ENCODE results near the gene EVI2B.

EVI2B gene

GRCh38 chr17:31256936-31257335 lies 56.9 kb downstream of the EVI2B start:
- H3K36me3 ChIP-seq (ENCODE audit: control insufficient read depth, insufficient read depth, low read length): no peaks in the 10 kb centered on the region
- H3K27me3 ChIP-seq (ENCODE audit: control insufficient read depth, insufficient read depth, low read length): no peaks in the 10 kb centered on the region

GRCh38 chr17:31254654-31255053 lies 59.2 kb downstream of the EVI2B start:
- Histone ChIP-seq H3K4me3 (ENCODE audit: low read length) (no peak overlapping the region), H3K9ac (ENCODE audit: low read length) (no peak overlapping the region), H3K27ac (ENCODE audit: low read depth, low read length) (no peak overlapping the region), H3K27me3 (ENCODE audit: control insufficient read depth, insufficient read depth, low read length) (no peaks in the 10 kb centered on the region), H3K4me1 (ENCODE audit: control insufficient read depth, insufficient read depth, low read length) (no peaks in the 10 kb centered on the region), H3K36me3 (ENCODE audit: control insufficient read depth, insufficient read depth, low read length) (no peaks in the 10 kb centered on the region)

More at GRCh38 chr17:31256936-31257335, 56.9 kb downstream of the EVI2B start:
- H3K27ac ChIP-seq (ENCODE audit: low read depth, low read length): no peak overlapping the region
- no peak overlapping the region for H3K4me3 ChIP-seq (ENCODE audit: low read length)
- H3K9ac ChIP-seq (ENCODE audit: low read length): no peak overlapping the region
- H3K4me1 ChIP-seq (ENCODE audit: control insufficient read depth, insufficient read depth, low read length): no peaks in the 10 kb centered on the region

Data from rectal smooth muscle tissue (tissue), 1 donor.